HG03378 (cell line): ENCODE results near the gene HHIPL2.
"Not testable (repeated sequence)": the region's sequence is repeated elsewhere in the genome, so short reads cannot be mapped to it uniquely, and the experiment has no call there.

Source experiments
- ATAC-seq: cut with Tn5 transposase; IDR thresholded peaks from one replicate; pipeline ENCODE4 v1.9.1; 2021; ENCODE audit warnings: mild to moderate bottlenecking, moderate library complexity; ENCODE audit not compliant: unreplicated experiment

The HHIPL2 gene

DNA sequence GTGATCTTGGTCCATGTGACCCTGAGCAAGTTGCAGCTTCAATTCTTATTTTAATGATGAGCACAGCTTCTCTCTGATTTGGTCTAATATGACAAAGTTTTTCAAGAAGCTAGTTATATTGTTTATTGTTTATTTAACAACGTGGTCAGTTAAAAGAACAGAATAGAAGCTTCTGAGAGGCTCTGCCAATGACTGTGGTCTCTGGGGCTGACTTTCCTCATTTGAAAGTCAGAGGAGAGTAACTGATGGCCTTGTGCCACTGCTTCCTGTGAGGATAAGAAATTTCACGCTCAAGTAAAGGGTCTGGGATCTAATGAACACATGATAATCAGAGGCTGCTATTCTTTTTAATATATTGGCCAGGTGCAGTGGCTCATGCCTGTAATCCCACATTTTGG lies 7.3 kb downstream of the HHIPL2 start:
- ATAC-seq: no peak

- ATAC-seq: no peak
Measured at GRCh38 chr1:222539951-222540597, 7.8 kb downstream of the HHIPL2 start.

- ATAC-seq: no peak
Measured at GRCh38 chr1:222535455-222535854, 12.4 kb downstream of the HHIPL2 start.

GRCh38 chr1:222530852-222531251 lies 17.1 kb downstream of the HHIPL2 start:
- no peak for ATAC-seq

GRCh38 chr1:222529916-222530315 lies 18.0 kb downstream of the HHIPL2 start:
- no peak for ATAC-seq

GRCh38 chr1:222529181-222529580 lies 18.7 kb downstream of the HHIPL2 start:
- ATAC-seq: no peak

- no peak for ATAC-seq
Measured at GRCh38 chr1:222525951-222526350, 22.0 kb downstream of the HHIPL2 start.

GRCh38 chr1:222523852-222524251 lies 24.1 kb downstream of the HHIPL2 start:
- no peak for ATAC-seq

DNA sequence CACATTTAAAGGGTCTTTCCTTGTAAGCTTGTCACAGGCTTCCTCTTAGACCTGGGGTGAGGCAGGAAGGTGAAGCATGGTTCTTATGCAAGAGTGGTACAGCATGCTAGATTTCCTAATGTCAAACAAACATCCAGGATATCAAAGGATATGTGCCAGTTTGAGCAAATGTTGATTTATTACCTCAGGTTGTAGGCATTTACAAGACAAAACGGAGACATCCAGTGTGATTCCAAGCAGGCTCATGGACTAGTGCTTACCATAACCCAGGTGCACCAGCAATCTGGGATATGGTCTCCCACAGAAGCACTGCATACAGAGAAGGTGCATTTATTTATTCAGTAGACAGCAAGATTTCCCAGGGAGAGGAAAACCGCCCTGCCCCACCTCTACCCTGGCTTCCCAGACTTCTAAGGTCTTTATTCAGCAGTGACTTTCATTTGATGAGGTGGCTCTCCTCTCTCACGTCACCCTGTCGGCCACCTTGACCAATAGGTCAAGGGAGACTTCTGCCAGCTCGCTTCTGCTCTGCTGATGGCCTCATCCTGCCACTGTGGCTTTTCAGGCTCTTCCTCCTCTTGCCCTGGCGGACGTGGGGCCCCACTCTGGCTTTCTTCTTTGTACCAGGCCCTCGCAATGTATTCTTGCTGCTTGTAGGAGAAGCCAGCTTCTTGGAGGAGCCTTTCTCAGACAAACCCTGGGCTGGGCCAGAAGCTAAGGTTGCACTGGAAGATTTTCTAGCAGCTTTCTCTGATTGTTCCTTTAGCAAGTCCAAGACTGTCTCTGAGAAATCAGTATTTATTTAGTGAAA lies 25.6 kb downstream of the HHIPL2 start:
- no peak for ATAC-seq

- no peak for ATAC-seq
Measured at GRCh38 chr1:222521299-222522104, 26.4 kb downstream of the HHIPL2 start.

- ATAC-seq: not testable (repeated sequence)
Measured at GRCh38 chr1:222489496-222489895, 58.4 kb downstream of the HHIPL2 start.

- not testable (repeated sequence) for ATAC-seq
Measured at GRCh38 chr1:222487774-222488173, 60.1 kb downstream of the HHIPL2 start.

DNA sequence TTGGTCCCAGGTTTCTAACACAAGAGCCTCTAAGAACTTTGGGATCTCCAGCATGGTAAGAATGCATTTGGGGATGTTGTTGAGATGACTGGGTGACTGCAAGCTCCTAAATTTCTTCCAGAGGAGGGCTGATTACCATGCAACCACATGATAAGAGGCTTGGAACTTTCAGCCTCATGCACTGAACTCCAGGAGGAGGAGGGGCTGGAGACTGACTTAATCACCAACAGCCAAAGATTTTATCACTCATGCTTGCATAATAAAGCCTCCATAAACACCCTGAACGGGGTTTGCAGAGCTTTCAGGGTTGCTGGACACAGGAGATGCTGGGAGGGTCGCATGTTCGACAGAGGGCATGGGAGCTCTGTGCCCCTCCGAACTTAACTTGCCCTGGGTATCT lies 63.9 kb downstream of the HHIPL2 start:
- not testable (repeated sequence) for ATAC-seq

DNA sequence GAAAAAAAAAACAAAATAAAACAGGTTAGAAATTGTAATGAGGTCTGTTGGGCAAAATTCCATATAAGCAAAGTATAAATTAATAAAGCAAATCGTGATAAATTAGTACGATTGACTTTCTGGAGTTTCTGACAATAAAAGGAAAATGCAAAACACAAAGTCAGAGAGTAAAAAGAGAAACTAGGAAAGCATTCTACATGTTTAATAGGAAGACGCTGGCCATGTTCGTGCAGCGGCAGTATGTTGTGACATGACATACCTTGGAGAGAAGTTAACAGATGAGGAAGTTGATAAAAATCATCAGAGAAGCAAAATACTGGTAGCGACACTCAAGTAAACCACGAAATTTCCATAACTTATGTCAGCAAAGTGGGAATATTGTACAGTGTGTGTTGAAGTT lies 68.3 kb downstream of the HHIPL2 start:
- ATAC-seq: not testable (repeated sequence)

GRCh38 chr1:222476436-222476835 lies 71.5 kb downstream of the HHIPL2 start:
- ATAC-seq: not testable (repeated sequence)

GRCh38 chr1:222473717-222474116 lies 74.2 kb downstream of the HHIPL2 start:
- ATAC-seq: not testable (repeated sequence)

DNA sequence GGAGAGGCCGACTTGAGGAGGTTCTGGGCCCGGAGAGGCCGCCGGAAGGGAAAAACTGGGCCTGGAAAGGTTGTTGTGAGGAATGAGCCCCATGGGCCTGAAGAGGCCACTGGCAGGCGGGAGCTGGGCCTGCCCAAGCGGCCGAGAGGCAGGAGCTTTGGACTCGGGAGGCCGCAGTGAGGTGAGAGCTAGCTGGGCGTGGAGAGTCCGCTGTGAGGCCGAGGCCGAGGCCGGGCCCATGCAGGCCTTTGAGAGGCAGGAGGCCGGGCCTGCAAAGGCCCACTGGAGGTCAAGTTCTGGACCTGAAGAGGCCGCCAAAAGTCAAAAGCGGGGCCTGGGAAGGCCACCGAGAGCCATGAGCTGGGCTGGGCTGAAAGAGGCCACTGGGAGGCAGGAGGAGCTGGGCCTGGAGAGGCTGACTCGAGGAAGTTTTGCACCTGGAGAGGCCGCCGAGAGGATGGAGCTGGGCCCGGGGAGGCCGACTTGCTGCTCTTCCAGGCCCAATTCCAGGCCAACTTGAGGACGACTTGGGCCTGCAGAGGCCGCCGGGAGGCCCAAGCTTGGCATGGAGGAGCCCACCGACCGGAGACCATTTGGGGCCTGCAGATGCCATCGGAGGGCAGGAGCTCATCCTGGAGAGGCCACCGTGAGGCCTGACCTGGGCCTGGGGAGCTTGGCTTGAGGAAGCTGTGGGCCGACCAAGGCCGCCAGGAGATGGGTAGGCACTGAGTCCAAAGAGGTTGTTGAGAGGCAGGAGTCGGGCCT lies 74.9 kb downstream of the HHIPL2 start:
- ATAC-seq: not testable (repeated sequence)
